PFSK-1 (cell line): ENCODE measurements around the gene EXO5.

Experiments
- FOXP2 ChIP-seq: optimal IDR thresholded peaks from 2 replicates; pipeline ENCODE3; 2011; ENCODE audit warnings: borderline replicate concordance, control low read depth, inconsistent platforms; ENCODE audit not compliant: insufficient read depth; ENCODE audit errors: extremely low read length, extremely low read depth
- POLR2AphosphoS5 ChIP-seq: IDR thresholded peaks from 2 replicates; pipeline ENCODE4 v1.6.1; 2012; ENCODE audit warnings: low read depth, mild to moderate bottlenecking, control low read depth, low read length, moderate library complexity
- SIN3A ChIP-seq: IDR thresholded peaks from 2 replicates; pipeline ENCODE4 v1.6.1; 2012; ENCODE audit warnings: mild to moderate bottlenecking, low read length, moderate library complexity, borderline replicate concordance; ENCODE audit not compliant: insufficient read depth
- TAF1 ChIP-seq: IDR thresholded peaks from 2 replicates; pipeline ENCODE4 v1.6.1; 2012; ENCODE audit warnings: low read length, control low read depth, borderline replicate concordance; ENCODE audit not compliant: insufficient read depth
- TF ChIP-seq, protein P1 (sequence below), 2 experiments: IDR thresholded peaks; 2 replicates each; pipeline versions ENCODE4 v1.6.1 to v1.8.0; 2011 to 2012; ENCODE audit warnings: low read depth in 2 of 2, low read length in 2 of 2, control low read depth in 1 of 2, inconsistent platforms in 1 of 2, mild to moderate bottlenecking in 1 of 2, moderate library complexity in 1 of 2; ENCODE audit not compliant: insufficient read depth in 1 of 2

GRCh38 chr1:40475268-40475667 is 33.3 kb upstream of the EXO5 start:
- TF ChIP-seq SIN3A (no peak), TAF1 (no peak), POLR2AphosphoS5 (no peak), FOXP2 (no peak)
- TF ChIP-seq, protein P1, sequence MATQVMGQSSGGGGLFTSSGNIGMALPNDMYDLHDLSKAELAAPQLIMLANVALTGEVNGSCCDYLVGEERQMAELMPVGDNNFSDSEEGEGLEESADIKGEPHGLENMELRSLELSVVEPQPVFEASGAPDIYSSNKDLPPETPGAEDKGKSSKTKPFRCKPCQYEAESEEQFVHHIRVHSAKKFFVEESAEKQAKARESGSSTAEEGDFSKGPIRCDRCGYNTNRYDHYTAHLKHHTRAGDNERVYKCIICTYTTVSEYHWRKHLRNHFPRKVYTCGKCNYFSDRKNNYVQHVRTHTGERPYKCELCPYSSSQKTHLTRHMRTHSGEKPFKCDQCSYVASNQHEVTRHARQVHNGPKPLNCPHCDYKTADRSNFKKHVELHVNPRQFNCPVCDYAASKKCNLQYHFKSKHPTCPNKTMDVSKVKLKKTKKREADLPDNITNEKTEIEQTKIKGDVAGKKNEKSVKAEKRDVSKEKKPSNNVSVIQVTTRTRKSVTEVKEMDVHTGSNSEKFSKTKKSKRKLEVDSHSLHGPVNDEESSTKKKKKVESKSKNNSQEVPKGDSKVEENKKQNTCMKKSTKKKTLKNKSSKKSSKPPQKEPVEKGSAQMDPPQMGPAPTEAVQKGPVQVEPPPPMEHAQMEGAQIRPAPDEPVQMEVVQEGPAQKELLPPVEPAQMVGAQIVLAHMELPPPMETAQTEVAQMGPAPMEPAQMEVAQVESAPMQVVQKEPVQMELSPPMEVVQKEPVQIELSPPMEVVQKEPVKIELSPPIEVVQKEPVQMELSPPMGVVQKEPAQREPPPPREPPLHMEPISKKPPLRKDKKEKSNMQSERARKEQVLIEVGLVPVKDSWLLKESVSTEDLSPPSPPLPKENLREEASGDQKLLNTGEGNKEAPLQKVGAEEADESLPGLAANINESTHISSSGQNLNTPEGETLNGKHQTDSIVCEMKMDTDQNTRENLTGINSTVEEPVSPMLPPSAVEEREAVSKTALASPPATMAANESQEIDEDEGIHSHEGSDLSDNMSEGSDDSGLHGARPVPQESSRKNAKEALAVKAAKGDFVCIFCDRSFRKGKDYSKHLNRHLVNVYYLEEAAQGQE (IDR thresholded peaks at IDR 0.05; ENCODE audit: insufficient read depth in 1 of 2, low read depth in 2 of 2, low read length in 2 of 2): no peak
